H1 (cell line): ENCODE results near the gene CUBN. TPM values are rescaled to one million over a fixed set of nuclear protein-coding genes. Genes with fewer than 3 reads are reported as not detected.

Source experiments
- CHD2 ChIP-seq: IDR thresholded peaks from 2 replicates; pipeline ENCODE4 v1.6.1; 2012; ENCODE audit warnings: low read length, improper control_type of control experiment
- polyA plus RNA-seq, 7 experiments: library from polyadenylated mRNA; depleted of rRNA in 3 of 7; stranded (reverse) in 5 of 7; unstranded in 2 of 7; fragments of >200 nt in 5 of 7; fragments of 200-250 nt in 2 of 7; gene quantifications; 1 replicate in 5 of 7; 2 replicates in 1 of 7; 4 replicates in 1 of 7; pipeline versions ENCODE4 v1.2.1 to v1.2.3, GENCODE V29; 2011 to 2013; ENCODE audit warnings: missing spikeins in 2 of 7, mixed read lengths in 2 of 7
- total RNA-seq: library from RNA; stranded (reverse); fragmentation: NEBNext Ultra II Directional; extraction: Animal tissue kit (Norgen Biotek cat#: 25700); gene quantifications from 2 replicates; pipeline ENCODE4 v1.2.1, GENCODE V29; 2021
- TF ChIP-seq, protein P1 (sequence below): fragments of 300-600 bp; sonication (generic); IDR thresholded peaks from 2 replicates; pipeline ENCODE4 v1.7.1; 2012; ENCODE audit warnings: low read length, moderate library complexity, mild to moderate bottlenecking, inconsistent platforms; ENCODE audit not compliant: insufficient replicate concordance

Gene CUBN
- total and polyA plus RNA-seq, 2 of the 8 experiments (the other 6 are each of a cell fraction or from before 2014, with no cell fraction given): 0.04 to 0.08 TPM

- TF ChIP-seq, protein P1, sequence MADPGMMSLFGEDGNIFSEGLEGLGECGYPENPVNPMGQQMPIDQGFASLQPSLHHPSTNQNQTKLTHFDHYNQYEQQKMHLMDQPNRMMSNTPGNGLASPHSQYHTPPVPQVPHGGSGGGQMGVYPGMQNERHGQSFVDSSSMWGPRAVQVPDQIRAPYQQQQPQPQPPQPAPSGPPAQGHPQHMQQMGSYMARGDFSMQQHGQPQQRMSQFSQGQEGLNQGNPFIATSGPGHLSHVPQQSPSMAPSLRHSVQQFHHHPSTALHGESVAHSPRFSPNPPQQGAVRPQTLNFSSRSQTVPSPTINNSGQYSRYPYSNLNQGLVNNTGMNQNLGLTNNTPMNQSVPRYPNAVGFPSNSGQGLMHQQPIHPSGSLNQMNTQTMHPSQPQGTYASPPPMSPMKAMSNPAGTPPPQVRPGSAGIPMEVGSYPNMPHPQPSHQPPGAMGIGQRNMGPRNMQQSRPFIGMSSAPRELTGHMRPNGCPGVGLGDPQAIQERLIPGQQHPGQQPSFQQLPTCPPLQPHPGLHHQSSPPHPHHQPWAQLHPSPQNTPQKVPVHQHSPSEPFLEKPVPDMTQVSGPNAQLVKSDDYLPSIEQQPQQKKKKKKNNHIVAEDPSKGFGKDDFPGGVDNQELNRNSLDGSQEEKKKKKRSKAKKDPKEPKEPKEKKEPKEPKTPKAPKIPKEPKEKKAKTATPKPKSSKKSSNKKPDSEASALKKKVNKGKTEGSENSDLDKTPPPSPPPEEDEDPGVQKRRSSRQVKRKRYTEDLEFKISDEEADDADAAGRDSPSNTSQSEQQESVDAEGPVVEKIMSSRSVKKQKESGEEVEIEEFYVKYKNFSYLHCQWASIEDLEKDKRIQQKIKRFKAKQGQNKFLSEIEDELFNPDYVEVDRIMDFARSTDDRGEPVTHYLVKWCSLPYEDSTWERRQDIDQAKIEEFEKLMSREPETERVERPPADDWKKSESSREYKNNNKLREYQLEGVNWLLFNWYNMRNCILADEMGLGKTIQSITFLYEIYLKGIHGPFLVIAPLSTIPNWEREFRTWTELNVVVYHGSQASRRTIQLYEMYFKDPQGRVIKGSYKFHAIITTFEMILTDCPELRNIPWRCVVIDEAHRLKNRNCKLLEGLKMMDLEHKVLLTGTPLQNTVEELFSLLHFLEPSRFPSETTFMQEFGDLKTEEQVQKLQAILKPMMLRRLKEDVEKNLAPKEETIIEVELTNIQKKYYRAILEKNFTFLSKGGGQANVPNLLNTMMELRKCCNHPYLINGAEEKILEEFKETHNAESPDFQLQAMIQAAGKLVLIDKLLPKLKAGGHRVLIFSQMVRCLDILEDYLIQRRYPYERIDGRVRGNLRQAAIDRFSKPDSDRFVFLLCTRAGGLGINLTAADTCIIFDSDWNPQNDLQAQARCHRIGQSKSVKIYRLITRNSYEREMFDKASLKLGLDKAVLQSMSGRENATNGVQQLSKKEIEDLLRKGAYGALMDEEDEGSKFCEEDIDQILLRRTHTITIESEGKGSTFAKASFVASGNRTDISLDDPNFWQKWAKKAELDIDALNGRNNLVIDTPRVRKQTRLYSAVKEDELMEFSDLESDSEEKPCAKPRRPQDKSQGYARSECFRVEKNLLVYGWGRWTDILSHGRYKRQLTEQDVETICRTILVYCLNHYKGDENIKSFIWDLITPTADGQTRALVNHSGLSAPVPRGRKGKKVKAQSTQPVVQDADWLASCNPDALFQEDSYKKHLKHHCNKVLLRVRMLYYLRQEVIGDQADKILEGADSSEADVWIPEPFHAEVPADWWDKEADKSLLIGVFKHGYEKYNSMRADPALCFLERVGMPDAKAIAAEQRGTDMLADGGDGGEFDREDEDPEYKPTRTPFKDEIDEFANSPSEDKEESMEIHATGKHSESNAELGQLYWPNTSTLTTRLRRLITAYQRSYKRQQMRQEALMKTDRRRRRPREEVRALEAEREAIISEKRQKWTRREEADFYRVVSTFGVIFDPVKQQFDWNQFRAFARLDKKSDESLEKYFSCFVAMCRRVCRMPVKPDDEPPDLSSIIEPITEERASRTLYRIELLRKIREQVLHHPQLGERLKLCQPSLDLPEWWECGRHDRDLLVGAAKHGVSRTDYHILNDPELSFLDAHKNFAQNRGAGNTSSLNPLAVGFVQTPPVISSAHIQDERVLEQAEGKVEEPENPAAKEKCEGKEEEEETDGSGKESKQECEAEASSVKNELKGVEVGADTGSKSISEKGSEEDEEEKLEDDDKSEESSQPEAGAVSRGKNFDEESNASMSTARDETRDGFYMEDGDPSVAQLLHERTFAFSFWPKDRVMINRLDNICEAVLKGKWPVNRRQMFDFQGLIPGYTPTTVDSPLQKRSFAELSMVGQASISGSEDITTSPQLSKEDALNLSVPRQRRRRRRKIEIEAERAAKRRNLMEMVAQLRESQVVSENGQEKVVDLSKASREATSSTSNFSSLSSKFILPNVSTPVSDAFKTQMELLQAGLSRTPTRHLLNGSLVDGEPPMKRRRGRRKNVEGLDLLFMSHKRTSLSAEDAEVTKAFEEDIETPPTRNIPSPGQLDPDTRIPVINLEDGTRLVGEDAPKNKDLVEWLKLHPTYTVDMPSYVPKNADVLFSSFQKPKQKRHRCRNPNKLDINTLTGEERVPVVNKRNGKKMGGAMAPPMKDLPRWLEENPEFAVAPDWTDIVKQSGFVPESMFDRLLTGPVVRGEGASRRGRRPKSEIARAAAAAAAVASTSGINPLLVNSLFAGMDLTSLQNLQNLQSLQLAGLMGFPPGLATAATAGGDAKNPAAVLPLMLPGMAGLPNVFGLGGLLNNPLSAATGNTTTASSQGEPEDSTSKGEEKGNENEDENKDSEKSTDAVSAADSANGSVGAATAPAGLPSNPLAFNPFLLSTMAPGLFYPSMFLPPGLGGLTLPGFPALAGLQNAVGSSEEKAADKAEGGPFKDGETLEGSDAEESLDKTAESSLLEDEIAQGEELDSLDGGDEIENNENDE: no peak
- TF ChIP-seq CHD2: no peak
Observed at GRCh38 chr10:16788778-16789177, 340.8 kb downstream of the CUBN start (continued).
